A549 (cell line): Measurements from ENCODE around the gene CNTNAP2. TPM values are rescaled to one million over a fixed set of nuclear protein-coding genes. Genes with fewer than 3 reads are reported as not detected.

ENCODE experiments used
- ATAC-seq, 2 experiments: fragments of 200-7000 bp in 1 of 2; fragments of >200 bp in 1 of 2; cut with Nextera tagmentation in 1 of 2; cut with Tn5 transposase in 1 of 2; 3 replicates each; pipeline versions ENCODE4 v1.8.0 to v1.9.1; 2018 to 2020; ENCODE audit warnings: mild to moderate bottlenecking in 1 of 2, moderate library complexity in 1 of 2
- CTCF ChIA-PET: fragments of 300-600 bp; sonication (Branson Sonifier 250); formaldehyde crosslinking; extraction: SDS; loops from one replicate; lab custom pipeline; 2021; ENCODE audit warnings: antibody characterized with exemption, inconsistent platforms; lab: Yijun Ruan, JAX
- POLR2A ChIA-PET: fragments of 350-600 bp; formaldehyde crosslinking; extraction: SDS; loops from one replicate; lab custom pipeline; 2021; ENCODE audit warnings: antibody characterized with exemption, inconsistent platforms; lab: Yijun Ruan, JAX
- DNase-seq, 2 experiments: peaks; one replicate each; pipeline versions ENCODE4 v3.0.0 to v3.0.0-alpha.2; 2011 to 2016; ENCODE audit warnings: low read depth in 1 of 2, low spot score in 1 of 2
- FAIRE-seq: peaks from 2 replicates; lab custom pipeline; 2011; peaks lifted over from hg19 to GRCh38; lab: Jason Lieb, UNC
- H3K27ac ChIP-seq, 2 experiments: fragments of >200 bp; sonication (Bioruptor Twin); formaldehyde crosslinking; 3 replicates each; pipeline ENCODE4 v1.5.1; 2016 to 2017
- H3K4me1 ChIP-seq: fragments of >200 bp; sonication (Bioruptor Twin); formaldehyde crosslinking; 3 replicates; pipeline ENCODE4 v1.6.1; 2016
- H3K4me2 ChIP-seq: fragments of >200 bp; sonication (Bioruptor Twin); formaldehyde crosslinking; 3 replicates; pipeline ENCODE4 v1.6.1; 2016
- H3K4me3 ChIP-seq: fragments of >200 bp; sonication (Bioruptor Twin); formaldehyde crosslinking; 3 replicates; pipeline ENCODE4 v1.5.1; 2016
- H3K9me3 ChIP-seq: fragments of >200 bp; sonication (Bioruptor Twin); formaldehyde crosslinking; 3 replicates; pipeline ENCODE4 v1.6.1; 2016
- CHD4 ChIP-seq: fragments of 200-600 bp; sonication (generic); IDR thresholded peaks from 2 replicates; pipeline ENCODE4 v1.6.1; 2016; ENCODE audit warnings: antibody characterized with exemption, mild to moderate bottlenecking, borderline replicate concordance
- EHF ChIP-seq: fragments of 250-450 bp; sonication (Bioruptor Pico); IDR thresholded peaks from 2 replicates; pipeline ENCODE4 v1.5.0; 2020; ENCODE audit warnings: mild to moderate bottlenecking
- EP300 ChIP-seq, 2 experiments: fragments of >200 bp; sonication (Bioruptor Twin); formaldehyde crosslinking; IDR thresholded peaks; 2 replicates in 1 of 2; 3 replicates in 1 of 2; pipeline ENCODE4 v1.6.1; 2016 to 2017
- FOSB ChIP-seq: fragments of 250-450 bp; sonication (Bioruptor Pico); IDR thresholded peaks from 2 replicates; pipeline ENCODE4 v1.5.0; 2020; ENCODE audit warnings: mild to moderate bottlenecking, moderate library complexity
- FOSL2 ChIP-seq, 2 experiments: fragments of 450-650 bp in 1 of 2; fragments of >200 bp in 1 of 2; sonication (Bioruptor Twin) in 1 of 2; formaldehyde crosslinking; IDR thresholded peaks; 2 replicates each; pipeline versions ENCODE4 v1.5.0 to v1.6.1; 2016 to 2020; ENCODE audit warnings: mild to moderate bottlenecking in 1 of 2, moderate library complexity in 1 of 2
- HDAC2 ChIP-seq: fragments of 200-600 bp; sonication (generic); IDR thresholded peaks from 2 replicates; pipeline ENCODE4 v1.6.1; 2016
- HOXB13 ChIP-seq: fragments of 250-450 bp; sonication (Bioruptor Pico); IDR thresholded peaks from 2 replicates; pipeline ENCODE4 v1.5.0; 2020; ENCODE audit warnings: low read depth, mild to moderate bottlenecking, moderate library complexity
- JUN ChIP-seq, 2 experiments: fragments of >200 bp; sonication (Bioruptor Twin); formaldehyde crosslinking; IDR thresholded peaks; 2 replicates in 1 of 2; 3 replicates in 1 of 2; pipeline ENCODE4 v1.6.1; 2016 to 2017
- JUNB ChIP-seq: fragments of >200 bp; sonication (Bioruptor Twin); formaldehyde crosslinking; IDR thresholded peaks from 2 replicates; pipeline ENCODE4 v1.6.1; 2016
- MAFK ChIP-seq: fragments of 450-650 bp; IDR thresholded peaks from 2 replicates; pipeline ENCODE4 v1.6.1; 2014; ENCODE audit not compliant: partially characterized antibody
- MAZ ChIP-seq: fragments of 150-350 bp; IDR thresholded peaks from 2 replicates; pipeline ENCODE4 v1.6.1; 2014; ENCODE audit warnings: antibody characterized with exemption, low read depth, low read length, borderline replicate concordance
- NFE2L2 ChIP-seq: fragments of 150-350 bp; conservative IDR thresholded peaks from 2 replicates; pipeline ENCODE4 v1.6.1; 2014; ENCODE audit warnings: low read length
- NR3C1 ChIP-seq: fragments of >200 bp; sonication (Bioruptor Twin); formaldehyde crosslinking; IDR thresholded peaks from 3 replicates; pipeline ENCODE4 v1.6.1; 2017
- POLR2A ChIP-seq: IDR thresholded peaks from 2 replicates; pipeline ENCODE4 v1.6.1; 2012; ENCODE audit warnings: mild to moderate bottlenecking, low read length
- POLR2AphosphoS2 ChIP-seq: conservative IDR thresholded peaks from 2 replicates; pipeline ENCODE4 v1.6.1; 2012; ENCODE audit warnings: low read length, improper control_type of control experiment, inconsistent platforms
- RAD21 ChIP-seq, 2 experiments: fragments of >200 bp in 1 of 2; sonication (Bioruptor Twin) in 1 of 2; formaldehyde crosslinking in 1 of 2; IDR thresholded peaks in 1 of 2; conservative IDR thresholded peaks in 1 of 2; 2 replicates in 1 of 2; 3 replicates in 1 of 2; pipeline ENCODE4 v1.6.1; 2012 to 2018; ENCODE audit warnings: inconsistent platforms in 1 of 2
- RARB ChIP-seq: fragments of 250-450 bp; sonication (Bioruptor Pico); IDR thresholded peaks from 2 replicates; pipeline ENCODE4 v1.8.0; 2021; ENCODE audit warnings: mild to moderate bottlenecking, moderate library complexity
- RFX5 ChIP-seq: fragments of 450-650 bp; IDR thresholded peaks from 2 replicates; pipeline ENCODE4 v1.7.1; 2014; ENCODE audit warnings: antibody characterized with exemption, mild to moderate bottlenecking, moderate library complexity
- RNF2 ChIP-seq: fragments of 200-600 bp; sonication (generic); IDR thresholded peaks from 2 replicates; pipeline ENCODE4 v1.6.1; 2016; ENCODE audit warnings: low read depth, mild to moderate bottlenecking, antibody characterized with exemption, moderate library complexity, borderline replicate concordance
- TP53 ChIP-seq: fragments of 250-450 bp; sonication (Bioruptor Pico); IDR thresholded peaks from 2 replicates; pipeline ENCODE4 v1.5.0; 2021; ENCODE audit warnings: mild to moderate bottlenecking, moderate library complexity
- ZC3H11A ChIP-seq: fragments of 450-650 bp; IDR thresholded peaks from 2 replicates; pipeline ENCODE4 v1.6.1; 2014; ENCODE audit warnings: antibody characterized with exemption, mild to moderate bottlenecking
- ZFP36 ChIP-seq: fragments of 450-650 bp; IDR thresholded peaks from 2 replicates; pipeline ENCODE4 v1.6.1; 2014; ENCODE audit warnings: borderline replicate concordance; ENCODE audit not compliant: partially characterized antibody
- ZNF302 ChIP-seq: fragments of 250-450 bp; sonication (Bioruptor Pico); IDR thresholded peaks from 2 replicates; pipeline ENCODE4 v1.9.0; 2021; ENCODE audit warnings: inconsistent platforms, mild to moderate bottlenecking, moderate library complexity
- WGBS: methylation state at CpG from one replicate; pipeline ENCODE4 v1.1.6; 2017; ENCODE audit errors: missing lambda C conversion rate; 5-methylcytosine and 5-hydroxymethylcytosine counted together
- polyA plus RNA-seq, 4 experiments: library from polyadenylated mRNA; depleted of rRNA in 3 of 4; stranded (reverse); fragments of >200 nt; fragmentation: RNase III in 1 of 4; extraction: RNeasy Plus Mini Kit Qiagen cat#74134 plus additional on column Dnase treatment in 1 of 4; gene quantifications; 2 replicates in 3 of 4; 3 replicates in 1 of 4; pipeline ENCODE4 v1.2.3, GENCODE V29; 2011 to 2017
- TF ChIP-seq, protein P1 (sequence below): fragments of 200-600 bp; sonication (generic); IDR thresholded peaks from 2 replicates; pipeline ENCODE4 v1.6.1; 2016; ENCODE audit warnings: antibody characterized with exemption, mild to moderate bottlenecking, moderate library complexity
- TF ChIP-seq, protein P2 (sequence below): fragments of >200 bp; sonication (Bioruptor Twin); formaldehyde crosslinking; IDR thresholded peaks from 2 replicates; pipeline ENCODE4 v1.6.1; 2016
- TF ChIP-seq, protein P3 (sequence below): fragments of >200 bp; sonication (Bioruptor Twin); formaldehyde crosslinking; IDR thresholded peaks from 3 replicates; pipeline ENCODE4 v1.6.1; 2016
- TF ChIP-seq, protein P4 (sequence below): IDR thresholded peaks from 2 replicates; pipeline ENCODE4 v1.6.1; 2012

Gene CNTNAP2
- polyA plus RNA-seq, 2 of the 4 experiments (the other 2 are of a cell fraction), result 0.05 to 0.13 TPM

DNA sequence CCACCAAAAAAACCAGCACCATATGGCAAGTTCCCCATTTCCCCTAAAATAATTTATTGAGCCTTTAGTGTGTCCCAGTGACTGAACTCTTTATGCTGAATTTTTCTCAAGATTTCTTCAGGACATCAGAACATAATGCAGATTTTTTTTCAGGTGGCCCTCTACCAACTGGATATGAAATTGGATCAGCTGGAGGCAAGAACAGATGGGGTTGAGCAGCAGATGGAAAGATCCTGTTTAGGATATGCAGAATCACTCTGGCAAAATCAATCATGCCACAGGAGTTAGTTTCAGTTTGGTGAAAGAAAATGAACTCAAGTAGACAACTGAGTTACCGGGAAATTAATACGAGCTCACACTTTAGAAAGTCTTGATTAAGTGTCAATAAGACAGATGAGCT, 1712.4 kb downstream of the CNTNAP2 start:
- no peak overlapping the region for H3K27ac ChIP-seq
- DNase-seq, result no peak
- CTCF ChIA-PET, result no interaction called here
- no peak for ATAC-seq
- POLR2A ChIA-PET, result no interaction called here
- WGBS, result 58% methylated on average over 2 of the region's 2 CpGs
- TF ChIP-seq, protein P1, sequence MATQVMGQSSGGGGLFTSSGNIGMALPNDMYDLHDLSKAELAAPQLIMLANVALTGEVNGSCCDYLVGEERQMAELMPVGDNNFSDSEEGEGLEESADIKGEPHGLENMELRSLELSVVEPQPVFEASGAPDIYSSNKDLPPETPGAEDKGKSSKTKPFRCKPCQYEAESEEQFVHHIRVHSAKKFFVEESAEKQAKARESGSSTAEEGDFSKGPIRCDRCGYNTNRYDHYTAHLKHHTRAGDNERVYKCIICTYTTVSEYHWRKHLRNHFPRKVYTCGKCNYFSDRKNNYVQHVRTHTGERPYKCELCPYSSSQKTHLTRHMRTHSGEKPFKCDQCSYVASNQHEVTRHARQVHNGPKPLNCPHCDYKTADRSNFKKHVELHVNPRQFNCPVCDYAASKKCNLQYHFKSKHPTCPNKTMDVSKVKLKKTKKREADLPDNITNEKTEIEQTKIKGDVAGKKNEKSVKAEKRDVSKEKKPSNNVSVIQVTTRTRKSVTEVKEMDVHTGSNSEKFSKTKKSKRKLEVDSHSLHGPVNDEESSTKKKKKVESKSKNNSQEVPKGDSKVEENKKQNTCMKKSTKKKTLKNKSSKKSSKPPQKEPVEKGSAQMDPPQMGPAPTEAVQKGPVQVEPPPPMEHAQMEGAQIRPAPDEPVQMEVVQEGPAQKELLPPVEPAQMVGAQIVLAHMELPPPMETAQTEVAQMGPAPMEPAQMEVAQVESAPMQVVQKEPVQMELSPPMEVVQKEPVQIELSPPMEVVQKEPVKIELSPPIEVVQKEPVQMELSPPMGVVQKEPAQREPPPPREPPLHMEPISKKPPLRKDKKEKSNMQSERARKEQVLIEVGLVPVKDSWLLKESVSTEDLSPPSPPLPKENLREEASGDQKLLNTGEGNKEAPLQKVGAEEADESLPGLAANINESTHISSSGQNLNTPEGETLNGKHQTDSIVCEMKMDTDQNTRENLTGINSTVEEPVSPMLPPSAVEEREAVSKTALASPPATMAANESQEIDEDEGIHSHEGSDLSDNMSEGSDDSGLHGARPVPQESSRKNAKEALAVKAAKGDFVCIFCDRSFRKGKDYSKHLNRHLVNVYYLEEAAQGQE, result no peak
- TF ChIP-seq RAD21 (conservative IDR thresholded peaks at IDR 0.05 in 1 of 2, IDR thresholded peaks at IDR 0.05 in 1 of 2) (no peak), FOSB (no peak), RNF2 (no peak), RARB (CRISPR knock-in tag) (no peak), EP300 (IDR thresholded peaks at IDR 0.05) (no peak), JUN (IDR thresholded peaks at IDR 0.05) (no peak)
- TF ChIP-seq, protein P2, sequence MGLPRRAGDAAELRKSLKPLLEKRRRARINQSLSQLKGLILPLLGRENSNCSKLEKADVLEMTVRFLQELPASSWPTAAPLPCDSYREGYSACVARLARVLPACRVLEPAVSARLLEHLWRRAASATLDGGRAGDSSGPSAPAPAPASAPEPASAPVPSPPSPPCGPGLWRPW, result no peak
- TF ChIP-seq, protein P3, sequence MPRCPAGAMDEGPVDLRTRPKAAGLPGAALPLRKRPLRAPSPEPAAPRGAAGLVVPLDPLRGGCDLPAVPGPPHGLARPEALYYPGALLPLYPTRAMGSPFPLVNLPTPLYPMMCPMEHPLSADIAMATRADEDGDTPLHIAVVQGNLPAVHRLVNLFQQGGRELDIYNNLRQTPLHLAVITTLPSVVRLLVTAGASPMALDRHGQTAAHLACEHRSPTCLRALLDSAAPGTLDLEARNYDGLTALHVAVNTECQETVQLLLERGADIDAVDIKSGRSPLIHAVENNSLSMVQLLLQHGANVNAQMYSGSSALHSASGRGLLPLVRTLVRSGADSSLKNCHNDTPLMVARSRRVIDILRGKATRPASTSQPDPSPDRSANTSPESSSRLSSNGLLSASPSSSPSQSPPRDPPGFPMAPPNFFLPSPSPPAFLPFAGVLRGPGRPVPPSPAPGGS, result no peak
- H3K4me1 ChIP-seq, result no peaks in the 10 kb centered on the region
- no peak overlapping the region for H3K4me3 ChIP-seq
- FAIRE-seq, result no peak
- no peaks in the 10 kb centered on the region for H3K9me3 ChIP-seq
- H3K4me2 ChIP-seq, result no peak overlapping the region

DNA sequence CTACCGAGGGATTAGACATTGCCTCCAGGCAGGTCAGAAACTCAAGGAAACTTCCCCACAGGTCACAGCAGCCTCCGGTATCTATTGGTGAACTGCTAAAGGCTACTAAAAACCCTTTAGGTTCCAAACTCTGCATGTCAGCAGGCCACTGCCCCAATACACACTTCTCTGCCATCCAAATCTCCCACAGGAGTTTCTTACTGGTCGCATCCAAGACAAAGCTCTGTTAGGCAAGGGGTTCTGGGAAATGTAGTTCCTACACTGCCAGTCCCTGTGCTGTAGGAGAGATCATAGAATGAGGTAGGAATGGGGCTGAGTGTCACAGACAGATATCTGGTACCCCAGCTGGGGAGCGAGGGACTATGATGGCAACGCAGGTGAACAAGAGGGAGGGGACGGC, 1717.0 kb downstream of the CNTNAP2 start:
- DNase-seq (peak in 1 of 2 experiments; percentile 2), FAIRE-seq (no peak), ATAC-seq (peak; percentile 38 to 43; a peak in 1 of 6 replicates)
- Histone ChIP-seq H3K4me2 (no peak overlapping the region), H3K9me3 (peaks cover under 1% of the 10 kb centered on the region; the same call in 1 of the 3 replicates), H3K27ac (no peak overlapping the region), H3K4me3 (no peak overlapping the region), H3K4me1 (no peaks in the 10 kb centered on the region)
- WGBS, result 31% methylated on average over 6 of the region's 6 CpGs
- TF ChIP-seq EHF, result no peak
- no peak for TF ChIP-seq POLR2A
- no peak for TF ChIP-seq POLR2AphosphoS2
- no peak for TF ChIP-seq RFX5
- TF ChIP-seq TP53 (CRISPR knock-in tag), result no peak
- no peak for TF ChIP-seq HDAC2
- no peak for TF ChIP-seq JUNB
- TF ChIP-seq, protein P1, result no peak
- no peak for TF ChIP-seq FOSB
- no peak for TF ChIP-seq ZC3H11A
- no peak for TF ChIP-seq FOSL2 (IDR thresholded peaks at IDR 0.05)
- TF ChIP-seq FOSL2 (CRISPR knock-in tag; IDR thresholded peaks at IDR 0.05), result no peak
- TF ChIP-seq CHD4, result no peak
- TF ChIP-seq, protein P4, sequence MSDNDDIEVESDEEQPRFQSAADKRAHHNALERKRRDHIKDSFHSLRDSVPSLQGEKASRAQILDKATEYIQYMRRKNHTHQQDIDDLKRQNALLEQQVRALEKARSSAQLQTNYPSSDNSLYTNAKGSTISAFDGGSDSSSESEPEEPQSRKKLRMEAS, result no peak
- TF ChIP-seq ZNF302 (CRISPR knock-in tag), result no peak
- no peak for TF ChIP-seq NFE2L2
- no peak for TF ChIP-seq ZFP36
- TF ChIP-seq MAZ, result no peak
- TF ChIP-seq MAFK, result no peak
- TF ChIP-seq HOXB13 (CRISPR knock-in tag), result no peak
- no peak for TF ChIP-seq NR3C1
- ChIA-PET POLR2A (no interaction called here), CTCF (no interaction called here)
